Regular cardiac myocyte (primary cell): ENCODE measurements around the gene ZNF23. TPM values are rescaled to one million over a fixed set of nuclear protein-coding genes. Genes with fewer than 3 reads are reported as not detected.

ENCODE experiments used
- total RNA-seq: library from RNA; depleted of rRNA; stranded (reverse); fragments of >200 nt; gene quantifications from 2 replicates; pipeline ENCODE4 v1.2.3, GENCODE V29; 2014

Gene ZNF23
- 9.2 and 11.8 TPM in 2 replicates for total RNA-seq

DNA sequence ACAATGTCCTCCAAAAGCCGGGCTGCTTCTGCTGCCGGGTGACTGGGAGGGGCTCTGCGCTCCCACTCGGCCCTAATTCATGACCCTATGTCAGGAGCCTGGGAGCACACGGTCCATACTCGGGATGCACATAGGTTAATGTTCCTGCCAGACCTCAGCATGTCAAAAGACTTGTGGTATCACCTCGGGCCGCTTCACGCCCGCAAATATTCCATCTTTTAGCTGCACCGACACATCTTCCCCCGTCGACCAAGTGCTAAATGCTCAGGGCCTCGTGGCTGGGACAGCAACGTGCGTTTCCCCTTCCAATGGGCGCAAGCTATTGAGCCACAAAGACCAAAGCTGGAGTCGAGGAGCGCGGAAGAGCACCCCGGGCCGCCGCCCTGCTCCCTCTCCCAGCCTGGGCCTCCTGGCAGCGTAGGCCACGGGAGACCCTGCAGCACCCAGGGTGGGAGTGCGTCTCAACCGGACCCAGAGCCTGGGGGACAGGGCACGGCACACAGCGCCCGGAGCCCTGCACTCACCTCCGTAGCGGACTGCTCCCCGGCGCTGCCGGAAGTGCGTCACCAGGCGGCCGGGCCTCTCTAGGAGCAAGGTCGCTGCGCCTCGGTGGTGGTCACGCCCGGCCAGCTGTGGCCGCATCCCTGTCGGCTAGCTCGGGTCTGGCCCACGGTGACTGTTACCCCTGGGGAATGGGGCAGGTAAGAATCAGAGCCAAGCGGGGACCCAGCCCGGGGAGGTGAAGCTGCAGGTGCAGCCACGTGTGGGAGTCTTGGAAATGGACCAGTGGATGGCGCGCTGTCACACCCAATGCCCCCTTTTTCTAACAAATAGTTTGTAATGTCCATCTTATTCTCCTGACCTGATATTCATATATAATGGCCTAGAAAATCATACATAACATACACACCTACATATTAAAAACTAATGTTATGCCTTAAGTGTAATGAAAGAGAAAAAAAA lies at the start of gene ZNF23:
Gene ZNF23, minus strand, starts transcription at position 562 of the 963 bp plus-strand sequence. CDS start 5,451 bp downstream, outside the sequence.

DNA sequence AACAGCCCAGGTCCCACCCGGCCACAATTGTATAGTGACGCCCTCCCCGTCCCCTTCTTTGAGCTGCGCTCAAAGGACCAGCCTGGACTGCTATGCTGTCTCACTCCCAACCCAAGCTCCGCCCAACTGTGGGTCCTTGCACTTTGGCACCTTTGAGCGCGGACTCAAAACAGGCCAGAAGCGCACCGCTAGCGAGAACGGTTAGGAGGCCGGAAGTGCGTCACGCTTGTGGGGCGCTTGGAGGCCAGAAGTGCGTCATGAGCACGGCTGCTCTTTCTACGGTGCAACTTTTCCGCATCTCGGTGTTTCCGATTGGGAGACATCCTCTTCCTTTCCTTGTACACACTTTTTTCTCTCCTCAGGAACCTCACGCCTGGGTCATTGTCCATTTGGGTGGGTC lies 27.1 kb upstream of the ZNF23 start, which contains the start of gene ZNF19:
Gene ZNF19, minus strand, starts transcription at position 203 of the 400 bp plus-strand sequence. CDS start 7,210 bp downstream, outside the sequence.

DNA sequence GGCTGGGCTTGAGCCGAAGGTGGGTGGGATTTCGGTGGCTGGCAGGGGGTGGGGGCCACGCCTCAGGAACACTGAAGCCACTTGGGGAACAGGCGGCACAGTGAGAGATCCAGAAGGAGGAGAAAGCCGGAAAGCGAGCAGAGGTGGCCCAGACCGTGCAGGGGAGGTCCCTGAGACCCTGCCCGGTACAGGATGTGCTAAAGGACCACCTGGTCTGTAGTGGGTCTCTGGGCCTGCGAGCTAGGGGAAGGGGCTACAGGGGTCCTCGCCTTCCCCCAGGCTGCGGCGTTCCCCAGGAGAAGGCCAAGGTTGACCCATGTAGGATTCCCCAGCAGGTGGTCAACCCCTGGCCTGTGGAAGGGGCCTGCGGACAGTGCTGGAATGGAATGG lies 20.0 kb downstream of the ZNF23 start, which contains the start of gene TLE7:
Gene TLE7, minus strand, starts transcription at position 4 of the 390 bp plus-strand sequence. CDS start 8,730 bp downstream, outside the sequence.

Other genes with a start within 250 kb of the ZNF23 start
- under 0.01 and 0.28 TPM in 2 replicates for gene HYDIN, start 231.5 kb downstream of the ZNF23 start, total RNA-seq
- 27.3 and 28.4 TPM in 2 replicates for gene CMTR2, start 172.8 kb downstream of the ZNF23 start, total RNA-seq
- gene CALB2, start 103.5 kb downstream of the ZNF23 start, total RNA-seq = 0.38 and 1.7 TPM in 2 replicates
- gene TLE7, start 20.2 kb downstream of the ZNF23 start, total RNA-seq = not detected in 2 replicates
- gene ZNF19, start 27.1 kb upstream of the ZNF23 start, total RNA-seq = 1.3 and 2.8 TPM in 2 replicates
- gene CHST4, start 64.2 kb upstream of the ZNF23 start, total RNA-seq = not detected in 2 replicates
- gene TAT, start 114.8 kb upstream of the ZNF23 start, total RNA-seq = not detected in 2 replicates
- not detected in 2 replicates for gene MARVELD3, start 163.9 kb upstream of the ZNF23 start, total RNA-seq